GM18508 (cell line): Measurements from ENCODE around the gene CLEC12A.

Experiments
- ATAC-seq: cut with Tn5 transposase; IDR thresholded peaks from one replicate; pipeline ENCODE4 v1.9.1; 2021; ENCODE audit warnings: moderate number of reproducible peaks; ENCODE audit not compliant: insufficient read depth, unreplicated experiment

CLEC12A gene

GRCh38 chr12:10031321-10031720, 60.1 kb downstream of the CLEC12A start:
- no peak for ATAC-seq

GRCh38 chr12:10031771-10032175, 60.6 kb downstream of the CLEC12A start:
- ATAC-seq: no peak

- no peak for ATAC-seq
Measured at GRCh38 chr12:10033783-10034545, 62.8 kb downstream of the CLEC12A start.
